ENCODE measurements around the gene FAM181A. TPM values are rescaled to one million over a fixed set of nuclear protein-coding genes. Genes with fewer than 3 reads are reported as not detected.

FAM181A gene
- total and polyA plus RNA-seq, 2 donors (not counting 1 experiment from before 2014, with no cell fraction given), result not detected

- ATAC-seq (ENCODE audit: low read depth) (no peak), DNase-seq (no peak)
- intact Hi-C loops (cut with micrococcal nuclease), result no loop called here
- Histone ChIP-seq H3K36me3 (replicated peaks in 1 of 2; ENCODE audit: control extremely low read depth in 1 of 2, control insufficient read depth in 1 of 2, extremely low read depth in 1 of 2, insufficient read depth in 2 of 2, low read length in 1 of 2) (no peaks in the 10 kb centered on the region), H3K9me3 (ENCODE audit: control extremely low read depth in 1 of 3, control insufficient read depth in 2 of 3, insufficient read depth in 1 of 3, low read length in 2 of 3) (peaks cover 0 to 31% (median 18%) of the 10 kb centered on the region in 3 donors), H3K4me1 (ENCODE audit: control insufficient read depth in 2 of 2, insufficient read depth in 2 of 2, low read length in 2 of 2) (peaks cover 47 to 58% of the 10 kb centered on the region in 2 donors), H2AFZ (ENCODE audit: insufficient read depth, low read depth, low read length, poor library complexity, severe bottlenecking) (no peak overlapping the region), H3K79me2 (ENCODE audit: control insufficient read depth, insufficient read depth, low read length) (no peaks in the 10 kb centered on the region), H3K27me3 (replicated peaks in 1 of 4; ENCODE audit: control extremely low read depth in 1 of 4, control insufficient read depth in 3 of 4, insufficient read depth in 4 of 4, low read length in 3 of 4) (peaks cover 0 to 34% (median 23%) of the 10 kb centered on the region in 4 experiments), H3K27ac (ENCODE audit: low read length in 2 of 2) (no peak overlapping the region), H3K9ac (ENCODE audit: low read length) (no peak overlapping the region), H3K4me3 (ENCODE audit: control extremely low read depth in 1 of 5, extremely low read depth in 1 of 5, insufficient read depth in 1 of 5, low read depth in 2 of 5, low read length in 4 of 5) (no peak overlapping the region), H3K4me2 (replicated peaks; ENCODE audit: low read depth, low read length, poor library complexity, severe bottlenecking) (no peak overlapping the region), H4K20me1 (ENCODE audit: control insufficient read depth, insufficient read depth, low read length, poor library complexity, severe bottlenecking) (no peaks in the 10 kb centered on the region)
- Mint-ChIP-seq H3K4me1 (peaks cover 55% of the 10 kb centered on the region), H3K27me3 (peaks cover 31% of the 10 kb centered on the region), H3K27ac (no peak overlapping the region), H3K9me3 (ENCODE audit: insufficient read depth) (no peaks in the 10 kb centered on the region), H3K4me3 (no peak overlapping the region)
- TF ChIP-seq EZH2 (IDR thresholded peaks at IDR 0.05; ENCODE audit: borderline replicate concordance, insufficient read depth, low read depth, low read length, poor library complexity, severe bottlenecking), result no peak
- no peak for TF ChIP-seq CTCF (IDR thresholded peaks at IDR 0.05)
- CTCF ChIA-PET, result interaction anchor here (1.0 to 37.7 kb wide), 4 partner anchors 10 to 31 kb away, joined by 3 to 1036 read pairs (median 10); no protein-coding TSS in a partner anchor
- WGBS (ENCODE audit: insufficient coverage), result 95% methylated on average over 6 of the region's 6 CpGs
- POLR2A ChIA-PET, result no interaction called here
Measured at GRCh38 chr14:93974299-93974698, 47.2 kb downstream of the FAM181A start.

GRCh38 chr14:93974833-93975232, 47.7 kb downstream of the FAM181A start:
- DNase-seq, result no peak
- TF ChIP-seq EZH2 (IDR thresholded peaks at IDR 0.05; ENCODE audit: borderline replicate concordance, insufficient read depth, low read depth, low read length, poor library complexity, severe bottlenecking) (no peak), CTCF (IDR thresholded peaks at IDR 0.05) (no peak)
- Histone ChIP-seq H3K4me3 (ENCODE audit: control extremely low read depth in 1 of 5, extremely low read depth in 1 of 5, insufficient read depth in 1 of 5, low read depth in 2 of 5, low read length in 4 of 5) (no peak overlapping the region), H3K4me2 (replicated peaks; ENCODE audit: low read depth, low read length, poor library complexity, severe bottlenecking) (no peak overlapping the region), H2AFZ (ENCODE audit: insufficient read depth, low read depth, low read length, poor library complexity, severe bottlenecking) (no peak overlapping the region), H3K36me3 (replicated peaks in 1 of 2; ENCODE audit: control extremely low read depth in 1 of 2, control insufficient read depth in 1 of 2, extremely low read depth in 1 of 2, insufficient read depth in 2 of 2, low read length in 1 of 2) (no peaks in the 10 kb centered on the region), H3K27ac (ENCODE audit: low read length in 2 of 2) (no peak overlapping the region), H3K4me1 (ENCODE audit: control insufficient read depth in 2 of 2, insufficient read depth in 2 of 2, low read length in 2 of 2) (peaks cover 42 to 54% of the 10 kb centered on the region in 2 donors), H3K9ac (ENCODE audit: low read length) (no peak overlapping the region), H3K79me2 (ENCODE audit: control insufficient read depth, insufficient read depth, low read length) (no peaks in the 10 kb centered on the region), H3K27me3 (replicated peaks in 1 of 4; ENCODE audit: control extremely low read depth in 1 of 4, control insufficient read depth in 3 of 4, insufficient read depth in 4 of 4, low read length in 3 of 4) (peaks cover 0 to 34% (median 23%) of the 10 kb centered on the region in 4 experiments), H4K20me1 (ENCODE audit: control insufficient read depth, insufficient read depth, low read length, poor library complexity, severe bottlenecking) (no peaks in the 10 kb centered on the region), H3K9me3 (ENCODE audit: control extremely low read depth in 1 of 3, control insufficient read depth in 2 of 3, insufficient read depth in 1 of 3, low read length in 2 of 3) (peaks cover 1 to 34% (median 18%) of the 10 kb centered on the region in 3 donors)
- Mint-ChIP-seq H3K9me3 (ENCODE audit: insufficient read depth) (no peaks in the 10 kb centered on the region), H3K27ac (no peak overlapping the region), H3K27me3 (peaks cover 31% of the 10 kb centered on the region), H3K4me1 (peaks cover 55% of the 10 kb centered on the region), H3K4me3 (no peak overlapping the region)
- intact Hi-C loops (cut with micrococcal nuclease), result no loop called here
- ChIA-PET CTCF (interaction anchor here (1.4 to 37.7 kb wide), 3 partner anchors 19 to 32 kb away, joined by 3 to 1036 read pairs (median 18); no protein-coding TSS in a partner anchor), POLR2A (no interaction called here)
- no peak for ATAC-seq (ENCODE audit: low read depth)
- 90% methylated on average over 12 of the region's 12 CpGs for WGBS (ENCODE audit: insufficient coverage)
